Measurements from ENCODE around the gene NSFL1C.

NSFL1C gene

GRCh38 chr20:1457992-1458391 lies 8.7 kb downstream of the NSFL1C start:
- DNase-seq = no peak

- DNase-seq = no peak
These were observed 10.3 kb downstream of the NSFL1C start for GRCh38 chr20:1456300-1456699.

GRCh38 chr20:1450926-1451491 lies 15.6 kb downstream of the NSFL1C start:
- DNase-seq = no peak

- DNase-seq = no peak
These were observed 17.3 kb downstream of the NSFL1C start for GRCh38 chr20:1449370-1449769.

GRCh38 chr20:1448081-1448620 lies 18.5 kb downstream of the NSFL1C start:
- no peak for DNase-seq

- no peak for DNase-seq
These were observed 20.1 kb downstream of the NSFL1C start for GRCh38 chr20:1446536-1446935.

- no peak for DNase-seq
These were observed 23.6 kb downstream of the NSFL1C start for GRCh38 chr20:1443085-1443484.

GRCh38 chr20:1442304-1442703 lies 24.3 kb downstream of the NSFL1C start:
- no peak for DNase-seq

- no peak for DNase-seq
These were observed 25.5 kb downstream of the NSFL1C start for GRCh38 chr20:1441133-1441532.

- DNase-seq = no peak
These were observed 26.6 kb downstream of the NSFL1C start for GRCh38 chr20:1440024-1440423.

GRCh38 chr20:1438361-1438760 lies 28.3 kb downstream of the NSFL1C start:
- DNase-seq = no peak

GRCh38 chr20:1437235-1437904 lies 29.3 kb downstream of the NSFL1C start:
- peak; percentile 54 for DNase-seq

- DNase-seq = no peak
These were observed 30.4 kb downstream of the NSFL1C start for GRCh38 chr20:1436263-1436662.

GRCh38 chr20:1435337-1435699 lies 31.3 kb downstream of the NSFL1C start:
- no peak for DNase-seq

- no peak for DNase-seq
These were observed 31.9 kb downstream of the NSFL1C start for GRCh38 chr20:1434571-1435336.

GRCh38 chr20:1431158-1431557 lies 35.5 kb downstream of the NSFL1C start:
- no peak for DNase-seq

- DNase-seq = no peak
These were observed 36.6 kb downstream of the NSFL1C start for GRCh38 chr20:1430004-1430451.

GRCh38 chr20:1429143-1429728 lies 37.4 kb downstream of the NSFL1C start:
- no peak for DNase-seq

GRCh38 chr20:1427457-1428054 lies 39.1 kb downstream of the NSFL1C start:
- DNase-seq = peak; percentile 60

GRCh38 chr20:1426231-1426849 lies 40.3 kb downstream of the NSFL1C start:
- DNase-seq = no peak

GRCh38 chr20:1424336-1424735 lies 42.3 kb downstream of the NSFL1C start:
- no peak for DNase-seq

GRCh38 chr20:1423625-1424106 lies 43.0 kb downstream of the NSFL1C start:
- DNase-seq = peak; percentile 8
